Thyroid gland (tissue), 4 donors: ENCODE data around the gene TLDC2. TPM values are rescaled to one million over a fixed set of nuclear protein-coding genes. Genes with fewer than 3 reads are reported as not detected.

ENCODE experiments used
- DNase-seq, 2 donors: peaks; one replicate each; pipeline ENCODE4 v3.0.0-alpha.2; 2019
- H3K27ac ChIP-seq, 3 donors: fragments of 200-600 bp; sonication (generic); 1 replicate in 2 of 3; 2 replicates in 1 of 3; pipeline ENCODE4 v1.5.1; 2016 to 2019; ENCODE audit warnings: mild to moderate bottlenecking in 1 of 3, moderate library complexity in 1 of 3
- H3K27me3 ChIP-seq: fragments of 200-600 bp; sonication (generic); one replicate; pipeline ENCODE4 v1.5.1; 2019
- H3K36me3 ChIP-seq, 2 donors: fragments of 200-600 bp; sonication (generic); one replicate each; pipeline ENCODE4 v1.5.1; 2016 to 2019
- H3K4me1 ChIP-seq, 2 donors: fragments of 200-600 bp; sonication (generic); one replicate each; pipeline ENCODE4 v1.5.1; 2017 to 2019
- H3K4me3 ChIP-seq, 3 donors: fragments of 200-600 bp; sonication (generic); replicated peaks in 1 of 3; 1 replicate in 2 of 3; 2 replicates in 1 of 3; pipeline ENCODE4 v1.5.1; 2016; ENCODE audit warnings: mild to moderate bottlenecking in 1 of 3
- H3K9me3 ChIP-seq: fragments of 200-600 bp; sonication (generic); one replicate; pipeline ENCODE4 v1.5.1; 2017
- CTCF ChIP-seq, 6 experiments: fragments of 200-600 bp in 3 of 6; fragments of 450-650 bp in 3 of 6; sonication (generic) in 3 of 6; IDR thresholded peaks; one replicate each; pipeline ENCODE4 v1.5.1; 2016 to 2019; ENCODE audit warnings: antibody characterized with exemption in 6 of 6, mild to moderate bottlenecking in 2 of 6, inconsistent platforms in 1 of 6, moderate library complexity in 1 of 6
- POLR2A ChIP-seq, 2 donors: fragments of 450-650 bp; IDR thresholded peaks; one replicate each; pipeline ENCODE4 v1.6.1; 2017; ENCODE audit warnings: antibody characterized with exemption in 2 of 2, mild to moderate bottlenecking in 2 of 2, moderate library complexity in 1 of 2
- WGBS, 2 donors: methylation state at CpG; one replicate each; pipeline ENCODE4 v1.1.5; 2017; 5-methylcytosine and 5-hydroxymethylcytosine counted together
- intact Hi-C: fragments of 100-400 bp; cut with DNase I; formaldehyde crosslinking; loops from one replicate; pipeline ENCODE4 v1.15.1; 2023
- total RNA-seq, 4 donors: library from RNA; depleted of rRNA; stranded (reverse); fragments of >200 nt; gene quantifications; one replicate each; pipeline ENCODE4 v1.2.3, GENCODE V29; 2016

The TLDC2 gene
- total RNA-seq, 4 donors from 2014 or later: 0.45 to 2.5 (median 1.1) TPM

GRCh38 chr20:36865076-36865860 is 10.7 kb upstream of the TLDC2 start:
- TF ChIP-seq CTCF (IDR thresholded peaks at IDR 0.05): peak in 2 of 6 experiments; percentile 5 to 42
- no peak for TF ChIP-seq POLR2A (IDR thresholded peaks at IDR 0.05)
- no peaks in the 10 kb centered on the region for H3K9me3 ChIP-seq
- H3K4me1 ChIP-seq: peaks cover 30 to 47% of the 10 kb centered on the region in 2 donors
- H3K36me3 ChIP-seq: no peaks in the 10 kb centered on the region
- 39 to 66% methylated on average over 5 to 7 of the region's 9 CpGs for WGBS, 2 donors
- no peaks in the 10 kb centered on the region for H3K27me3 ChIP-seq
- intact Hi-C loops: loop anchor here (10.0 kb wide), 1 partner anchor 310 kb away; no protein-coding TSS in a partner anchor
- H3K4me3 ChIP-seq: no peak overlapping the region
- DNase-seq: peak; percentile 89 to 92
- H3K27ac ChIP-seq: peak overlapping the region; percentile 58 to 84 (median 74)

GRCh38 chr20:36865861-36866149 is 10.1 kb upstream of the TLDC2 start:
- Histone ChIP-seq H3K4me1 (peaks cover 25 to 42% of the 10 kb centered on the region in 2 donors), H3K36me3 (no peaks in the 10 kb centered on the region), H3K27me3 (no peaks in the 10 kb centered on the region), H3K9me3 (no peaks in the 10 kb centered on the region), H3K27ac (peak overlapping the region; percentile 13 to 84 (median 54)), H3K4me3 (no peak overlapping the region)
- intact Hi-C loops: loop anchor here (10.0 kb wide), 1 partner anchor 311 kb away; no protein-coding TSS in a partner anchor
- no peak for DNase-seq
- TF ChIP-seq CTCF (IDR thresholded peaks at IDR 0.05): no peak
- no peak for TF ChIP-seq POLR2A (IDR thresholded peaks at IDR 0.05)

- Histone ChIP-seq H3K9me3 (no peaks in the 10 kb centered on the region), H3K36me3 (no peaks in the 10 kb centered on the region), H3K4me1 (peaks cover 21 to 38% of the 10 kb centered on the region in 2 donors), H3K27ac (peak overlapping the region; percentile 13 to 84 (median 54)), H3K4me3 (no peak overlapping the region), H3K27me3 (no peaks in the 10 kb centered on the region)
- intact Hi-C loops: loop anchor here (10.0 kb wide), 1 partner anchor 311 kb away; no protein-coding TSS in a partner anchor
- 87 to 97% methylated on average over 7 of the region's 7 CpGs for WGBS, 2 donors
- no peak for TF ChIP-seq CTCF (IDR thresholded peaks at IDR 0.05)
- TF ChIP-seq POLR2A (IDR thresholded peaks at IDR 0.05): no peak
- DNase-seq: no peak
Measured at GRCh38 chr20:36866164-36866563, 9.8 kb upstream of the TLDC2 start.

GRCh38 chr20:36866681-36867495 is 9.1 kb upstream of the TLDC2 start:
- WGBS, 2 donors: 58 to 67% methylated on average over 8 of the region's 8 CpGs
- Histone ChIP-seq H3K4me1 (peaks cover 14 to 32% of the 10 kb centered on the region in 2 donors), H3K36me3 (no peaks in the 10 kb centered on the region), H3K27ac (peak overlapping the region; percentile 13 to 84 (median 54)), H3K27me3 (no peaks in the 10 kb centered on the region), H3K4me3 (no peak overlapping the region), H3K9me3 (no peaks in the 10 kb centered on the region)
- peak in 1 of 2 donors; percentile 60 for DNase-seq
- intact Hi-C loops: loop anchor here (10.0 kb wide), 1 partner anchor 312 kb away; no protein-coding TSS in a partner anchor
- no peak for TF ChIP-seq CTCF (IDR thresholded peaks at IDR 0.05)
- no peak for TF ChIP-seq POLR2A (IDR thresholded peaks at IDR 0.05)
